Spleen (tissue), 11 donors: ENCODE results near the gene TAB2. TPM values are rescaled to one million over a fixed set of nuclear protein-coding genes. Genes with fewer than 3 reads are reported as not detected.
"Not testable (repeated sequence)": the region's sequence is repeated elsewhere in the genome, so short reads cannot be mapped to it uniquely, and the experiment has no call there.

Experiments
- DNase-seq: peaks from one replicate; pipeline ENCODE4 v3.0.0-alpha.2; 2020
- H3K27ac ChIP-seq, 8 donors: fragments of 200-600 bp; sonication (generic) in 7 of 8; 1 replicate in 4 of 8; 2 replicates in 4 of 8; pipeline versions ENCODE4 v1.5.0 to v1.8.0; 2016 to 2021; ENCODE audit warnings: inconsistent platforms in 4 of 8, mild to moderate bottlenecking in 4 of 8, moderate library complexity in 1 of 8
- H3K27me3 ChIP-seq, 7 donors: fragments of 200-600 bp; sonication (generic) in 6 of 7; replicated peaks in 1 of 7; 1 replicate in 4 of 7; 2 replicates in 3 of 7; pipeline versions ENCODE4 v1.5.0 to v1.8.0; 2016 to 2021; ENCODE audit warnings: inconsistent platforms in 3 of 7, mild to moderate bottlenecking in 1 of 7
- H3K36me3 ChIP-seq, 6 donors: fragments of 200-600 bp; sonication (generic) in 5 of 6; 1 replicate in 4 of 6; 2 replicates in 2 of 6; pipeline versions ENCODE4 v1.5.0 to v1.8.0; 2016 to 2021; ENCODE audit warnings: inconsistent platforms in 2 of 6
- H3K4me1 ChIP-seq, 6 donors: fragments of 200-600 bp; sonication (generic) in 5 of 6; 1 replicate in 3 of 6; 2 replicates in 3 of 6; pipeline versions ENCODE4 v1.5.0 to v1.8.0; 2016 to 2021; ENCODE audit warnings: inconsistent platforms in 3 of 6
- H3K4me3 ChIP-seq, 8 donors: fragments of 200-600 bp; sonication (generic) in 7 of 8; 1 replicate in 4 of 8; 2 replicates in 4 of 8; pipeline versions ENCODE4 v1.5.0 to v1.8.0; 2016 to 2021; ENCODE audit warnings: inconsistent platforms in 4 of 8, mild to moderate bottlenecking in 4 of 8, moderate library complexity in 2 of 8
- H3K9me3 ChIP-seq, 8 donors: fragments of 200-600 bp; sonication (generic) in 7 of 8; 1 replicate in 4 of 8; 2 replicates in 4 of 8; pipeline versions ENCODE4 v1.5.0 to v1.8.0; 2016 to 2021; ENCODE audit warnings: inconsistent platforms in 4 of 8
- CTCF ChIP-seq, 11 experiments: fragments of 200-600 bp in 7 of 11; fragments of 450-650 bp in 4 of 11; sonication (generic) in 4 of 11; IDR thresholded peaks in 8 of 11; conservative IDR thresholded peaks in 3 of 11; 1 replicate in 7 of 11; 2 replicates in 4 of 11; pipeline versions ENCODE4 v1.4.0 to v1.8.0; 2016 to 2021; ENCODE audit warnings: antibody characterized with exemption in 11 of 11, inconsistent platforms in 4 of 11, mild to moderate bottlenecking in 1 of 11
- POLR2A ChIP-seq, 3 donors: fragments of 450-650 bp; IDR thresholded peaks; one replicate each; pipeline ENCODE4 v1.5.1; 2017; ENCODE audit warnings: antibody characterized with exemption in 3 of 3, mild to moderate bottlenecking in 1 of 3
- POLR2AphosphoS5 ChIP-seq, 3 donors: sonication (generic); formaldehyde crosslinking; IDR thresholded peaks; one replicate each; pipeline ENCODE4 v1.5.1; 2017; ENCODE audit warnings: antibody characterized with exemption in 3 of 3
- WGBS, 5 donors: extraction: QIAGEN DNeasy Blood & Tissue Kit in 3 of 5; methylation state at CpG; one replicate each; pipeline versions ENCODE4 v1.1.5 to v1.1.7; 2013 to 2018; 5-methylcytosine and 5-hydroxymethylcytosine counted together
- intact Hi-C: fragments of 100-400 bp; cut with DNase I; formaldehyde crosslinking; loops from one replicate; pipeline ENCODE4 v1.15.0; 2023; ENCODE audit warnings: low total_unique reads
- polyA plus RNA-seq, 3 donors: library from polyadenylated mRNA; stranded (reverse); fragments of 200-250 nt; gene quantifications; one replicate each; pipeline ENCODE4 v1.2.1, GENCODE V29; 2013
- total RNA-seq, 7 donors: library from RNA; depleted of rRNA in 3 of 7; stranded (reverse); fragments of >200 nt in 3 of 7; fragmentation: NEBNext Ultra II Directional in 4 of 7; extraction: Animal tissue kit (Norgen Biotek cat#: 25700) in 4 of 7; gene quantifications; one replicate each; pipeline versions ENCODE4 v1.1.0 to v1.2.1, GENCODE V29; 2016 to 2021
- donor health status: healthy with polysubstance abuse.
- donor health status: DM: no; HTN: no; CAD: no; lungs with moderate emphysema.
- donor health status: DM: no; HTN: no; CAD: no.
- donor health status: Bipolar disorder and iron deficiency.
- donor health status: healthy.
- donor health status: DM: no; HTN: no; CAD: no.
- donor health status: DM: yes; HTN: yes; CAD: no.

Gene TAB2
- total and polyA plus RNA-seq, 10 donors: 15.4 to 84.1 (median 70.9) TPM

GRCh38 chr6:149346078-149346477, 28.6 kb downstream of the TAB2 start:
- Histone ChIP-seq H3K27me3 (no peaks in the 10 kb centered on the region), H3K36me3 (peaks cover 0 to 17% (median 0%) of the 10 kb centered on the region in 6 donors), H3K4me1 (peaks cover 20 to 84% (median 53%) of the 10 kb centered on the region in 6 donors), H3K4me3 (no peak overlapping the region), H3K27ac (no peak overlapping the region), H3K9me3 (no peaks in the 10 kb centered on the region)
- intact Hi-C loops: no loop called here
- DNase-seq: no peak
- TF ChIP-seq POLR2A (IDR thresholded peaks at IDR 0.05) (no peak), POLR2AphosphoS5 (IDR thresholded peaks at IDR 0.05) (no peak), CTCF (IDR thresholded peaks at IDR 0.05 in 8 of 11, conservative IDR thresholded peaks at IDR 0.05 in 3 of 11) (no peak)
- WGBS, 5 donors: 93 to 97% (median 95%) methylated on average over 3 of the region's 3 CpGs

GRCh38 chr6:149347067-149347466, 29.6 kb downstream of the TAB2 start:
- no peaks in the 10 kb centered on the region for H3K9me3 ChIP-seq
- H3K27ac ChIP-seq: no peak overlapping the region
- no peak overlapping the region for H3K4me3 ChIP-seq
- TF ChIP-seq CTCF (IDR thresholded peaks at IDR 0.05 in 8 of 11, conservative IDR thresholded peaks at IDR 0.05 in 3 of 11) (no peak), POLR2AphosphoS5 (IDR thresholded peaks at IDR 0.05) (no peak), POLR2A (IDR thresholded peaks at IDR 0.05) (no peak)
- intact Hi-C loops: no loop called here
- no peaks in the 10 kb centered on the region for H3K27me3 ChIP-seq
- 35 to 49% (median 46%) methylated on average over 2 of the region's 2 CpGs for WGBS, 5 donors
- H3K4me1 ChIP-seq: peaks cover 13 to 84% (median 47%) of the 10 kb centered on the region in 6 donors
- H3K36me3 ChIP-seq: peaks cover 0 to 17% (median 0%) of the 10 kb centered on the region in 6 donors
- DNase-seq: no peak

DNA sequence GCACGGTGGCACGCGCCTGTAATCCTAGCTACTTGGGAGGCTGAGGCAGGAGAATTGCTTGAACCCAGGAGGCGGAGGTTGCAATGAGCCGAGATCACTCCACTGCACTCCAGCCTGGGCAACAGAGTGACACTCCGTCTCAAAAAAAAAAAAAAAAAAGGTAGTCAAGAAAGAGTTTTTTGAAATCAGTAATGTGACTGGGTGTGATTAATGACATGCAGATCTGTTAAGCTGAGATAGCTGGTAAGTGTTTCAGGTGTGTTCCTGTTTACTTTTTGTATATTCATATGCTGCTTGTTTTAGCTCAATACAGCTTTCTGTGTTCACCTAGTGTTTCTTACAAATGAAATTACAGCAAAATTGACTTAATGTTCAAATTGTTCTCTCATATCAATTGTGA, 31.8 kb downstream of the TAB2 start:
- H3K9me3 ChIP-seq, H3K4me3 ChIP-seq, H3K27ac ChIP-seq, H3K27me3 ChIP-seq, intact Hi-C loops, DNase-seq: not testable (repeated sequence)
- peaks cover 6 to 84% (median 35%) of the 10 kb centered on the region in 6 donors for H3K4me1 ChIP-seq
- H3K36me3 ChIP-seq: peaks cover 0 to 17% (median 0%) of the 10 kb centered on the region in 6 donors
- 91 to 99% (median 95%) methylated on average over 6 of the region's 6 CpGs for WGBS, 5 donors

GRCh38 chr6:149354009-149354408, 36.5 kb downstream of the TAB2 start:
- no peak for DNase-seq
- 89 to 97% (median 95%) methylated on average over 2 of the region's 2 CpGs for WGBS, 5 donors
- Histone ChIP-seq H3K4me3 (no peak overlapping the region), H3K9me3 (no peaks in the 10 kb centered on the region), H3K36me3 (peaks cover 0 to 3% (median 0%) of the 10 kb centered on the region in 6 donors), H3K4me1 (peaks cover 3 to 94% (median 30%) of the 10 kb centered on the region in 6 donors), H3K27ac (no peak overlapping the region), H3K27me3 (no peaks in the 10 kb centered on the region)
- intact Hi-C loops: no loop called here
- TF ChIP-seq POLR2AphosphoS5 (IDR thresholded peaks at IDR 0.05): no peak
- TF ChIP-seq POLR2A (IDR thresholded peaks at IDR 0.05): no peak
- TF ChIP-seq CTCF (IDR thresholded peaks at IDR 0.05 in 8 of 11, conservative IDR thresholded peaks at IDR 0.05 in 3 of 11): no peak
